HG02885 (cell line): ENCODE results near the gene GPR78.

Experiments used
- ATAC-seq: cut with Tn5 transposase; IDR thresholded peaks from one replicate; pipeline ENCODE4 v1.9.1; 2021; ENCODE audit warnings: mild to moderate bottlenecking; ENCODE audit not compliant: unreplicated experiment, poor library complexity

GPR78 gene

DNA sequence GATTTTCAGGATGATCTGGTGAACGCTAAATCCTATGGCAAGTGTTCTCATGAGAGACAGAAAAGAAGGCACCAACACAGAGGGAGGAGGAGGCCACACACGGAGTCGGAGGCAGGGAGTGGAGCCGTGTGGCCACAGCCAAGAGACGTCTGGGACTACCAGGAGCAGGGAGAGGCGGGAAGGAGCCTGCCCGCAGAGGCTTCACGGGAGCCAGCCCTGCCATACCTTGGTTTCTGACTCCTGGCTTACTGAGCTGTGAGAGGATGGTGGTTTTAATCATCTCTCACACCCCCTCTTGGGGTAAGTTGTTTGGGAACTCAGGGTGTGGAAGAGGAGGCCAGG is 33.5 kb upstream of the GPR78 start:
- no peak for ATAC-seq

DNA sequence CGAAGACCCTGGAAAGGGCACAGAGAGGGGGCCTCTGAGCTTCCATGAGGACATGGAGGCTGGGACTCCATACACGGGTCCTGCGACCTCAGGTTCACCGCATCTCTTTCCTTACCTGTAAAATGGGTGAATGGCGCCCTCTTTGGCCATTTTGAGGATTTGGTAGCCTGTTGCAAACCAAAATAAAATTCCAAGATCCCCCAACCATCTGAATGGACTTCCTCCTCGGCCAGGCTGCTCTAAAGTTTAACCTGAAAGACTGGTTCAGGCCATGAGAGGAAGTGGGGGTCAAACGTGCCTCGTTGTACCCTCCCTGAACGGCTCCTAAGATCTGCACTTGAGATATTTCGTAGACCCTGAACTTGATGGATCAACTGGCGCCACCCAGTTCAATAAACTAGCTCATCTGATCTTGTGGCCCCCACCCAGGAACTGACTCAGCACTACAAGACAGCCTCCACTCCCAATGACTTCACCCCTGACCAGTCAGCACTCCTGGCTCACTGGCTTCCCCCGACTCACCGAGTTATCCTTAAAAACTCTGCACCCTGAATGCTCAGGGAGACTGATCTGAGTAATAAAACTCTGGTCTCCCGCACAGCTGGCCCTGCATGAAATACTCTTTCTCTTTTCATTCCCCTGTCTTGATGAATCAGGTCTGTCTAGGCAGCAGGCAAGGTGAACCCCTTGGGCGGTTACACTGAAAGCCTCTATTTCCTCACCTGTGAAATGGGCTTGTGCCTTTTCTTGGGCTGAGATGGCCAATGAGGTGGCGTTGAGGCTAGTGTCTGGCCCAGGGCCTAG is 32.9 kb upstream of the GPR78 start:
- ATAC-seq = peak; percentile 46

DNA sequence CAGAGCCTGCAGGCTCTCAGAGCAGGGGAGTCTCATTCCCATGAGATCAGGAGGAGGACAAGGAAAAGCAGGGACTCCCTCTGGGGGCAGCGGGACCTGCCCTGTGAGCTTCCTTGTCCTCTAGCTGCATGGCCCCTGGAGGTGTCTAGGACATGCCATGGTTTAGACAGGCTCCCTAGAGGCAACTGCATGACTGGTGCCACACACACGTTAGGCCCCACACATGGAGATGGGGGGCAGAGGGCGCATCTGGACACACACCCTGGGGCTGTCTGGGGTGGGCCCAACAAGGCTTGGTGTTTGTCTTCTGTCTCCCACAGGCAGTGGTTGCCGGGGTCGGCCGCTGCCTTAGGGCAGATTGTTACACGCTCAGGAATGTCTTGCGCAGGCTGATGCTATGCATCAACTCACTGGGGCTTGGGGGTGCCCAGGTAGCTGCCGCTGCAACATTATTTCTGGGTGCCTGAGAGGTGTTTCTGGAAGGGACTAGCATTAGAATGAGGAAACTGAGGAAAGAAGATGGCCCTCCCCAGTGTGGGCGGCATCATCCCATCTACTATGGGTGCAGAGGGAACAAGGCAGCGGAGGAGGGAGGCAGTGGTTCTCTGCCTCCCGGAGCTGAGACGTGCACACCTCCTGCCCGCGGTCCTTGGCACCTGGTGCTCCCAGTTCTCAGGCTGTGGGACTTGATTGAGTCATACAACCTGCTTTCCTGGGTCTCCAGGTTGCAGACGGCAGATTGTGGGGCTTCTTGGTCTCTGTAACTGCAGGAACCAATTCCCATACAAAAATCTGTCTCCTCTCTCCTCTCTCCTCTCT is 32.1 kb upstream of the GPR78 start:
- ATAC-seq = no peak

DNA sequence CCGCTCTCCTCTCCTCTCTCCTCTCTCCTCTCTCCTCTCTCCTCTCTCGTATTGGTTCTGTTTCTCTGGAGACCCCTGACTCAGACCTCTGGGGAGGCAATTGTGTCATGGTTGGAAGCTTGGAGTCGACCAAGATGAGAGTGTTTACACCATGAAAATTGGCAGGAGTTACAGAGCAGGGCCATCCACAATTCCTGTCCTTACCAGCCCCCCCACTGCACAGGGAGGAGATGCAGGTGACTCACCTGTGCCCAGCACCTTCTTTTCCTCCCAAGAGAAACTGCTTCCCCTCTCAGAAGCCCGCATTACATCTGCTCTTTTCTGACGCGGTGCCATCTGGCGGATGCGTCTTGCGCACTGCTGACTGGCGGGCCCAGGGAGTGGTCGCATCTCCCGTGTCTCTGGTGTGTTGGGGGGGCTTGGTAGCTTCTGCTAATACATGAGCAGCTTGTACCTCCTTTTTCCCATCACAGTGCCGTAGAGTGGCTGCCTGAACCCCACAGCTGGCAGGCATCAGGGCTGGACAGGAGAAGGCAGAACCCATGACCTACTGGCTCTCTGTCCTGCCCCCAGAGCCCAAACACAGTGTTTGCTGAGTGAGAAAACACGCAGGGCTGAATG is 31.4 kb upstream of the GPR78 start:
- no peak for ATAC-seq

DNA sequence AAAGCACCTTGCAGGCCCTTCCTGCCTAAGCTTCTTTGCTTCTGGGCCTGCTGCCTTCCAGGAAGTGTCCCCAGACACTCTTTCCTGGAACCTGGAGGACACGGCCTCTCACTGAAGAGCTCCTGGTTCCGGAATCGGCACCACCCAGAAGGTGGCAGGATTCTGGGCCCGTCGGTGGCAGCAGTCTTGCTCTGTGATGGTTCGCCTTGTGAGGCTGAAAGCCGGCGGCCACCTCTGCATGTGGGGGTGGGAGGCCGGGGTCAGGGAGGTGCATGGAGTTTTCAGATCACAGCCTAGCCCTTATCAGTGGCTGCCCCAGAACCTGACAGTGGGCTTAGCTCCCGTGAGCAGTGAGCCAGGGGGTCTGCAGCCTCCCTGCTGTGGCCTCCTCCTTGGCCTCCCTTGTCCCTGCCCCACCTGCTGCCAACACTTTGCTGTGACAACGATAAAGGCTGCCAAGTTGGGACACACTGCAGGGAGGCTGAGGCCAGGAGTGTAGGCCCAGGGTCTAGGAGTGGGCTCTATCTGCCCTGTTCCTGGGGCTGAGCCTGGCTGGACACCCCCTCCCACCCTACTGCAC is 30.8 kb upstream of the GPR78 start:
- no peak for ATAC-seq

DNA sequence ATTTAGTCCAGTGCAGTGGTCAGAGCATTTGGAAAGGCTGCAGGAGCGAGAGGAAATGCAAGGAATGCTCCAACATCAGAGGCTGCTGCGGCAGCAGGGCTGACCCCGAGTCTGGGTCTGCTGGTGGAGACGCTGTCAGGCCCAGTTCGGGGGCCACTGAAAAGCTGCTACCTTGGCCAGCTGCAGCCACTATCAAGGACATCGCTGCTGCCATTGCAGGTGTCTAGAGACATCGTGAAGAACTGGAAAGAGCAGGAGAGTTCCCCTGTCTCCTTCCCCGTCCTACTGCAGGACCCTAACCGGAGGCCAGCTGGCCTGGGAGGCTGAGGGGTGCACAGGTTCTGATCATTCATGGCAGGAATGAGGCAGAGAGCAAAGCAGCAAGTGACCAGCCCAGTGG is 29.5 kb upstream of the GPR78 start:
- no peak for ATAC-seq

DNA sequence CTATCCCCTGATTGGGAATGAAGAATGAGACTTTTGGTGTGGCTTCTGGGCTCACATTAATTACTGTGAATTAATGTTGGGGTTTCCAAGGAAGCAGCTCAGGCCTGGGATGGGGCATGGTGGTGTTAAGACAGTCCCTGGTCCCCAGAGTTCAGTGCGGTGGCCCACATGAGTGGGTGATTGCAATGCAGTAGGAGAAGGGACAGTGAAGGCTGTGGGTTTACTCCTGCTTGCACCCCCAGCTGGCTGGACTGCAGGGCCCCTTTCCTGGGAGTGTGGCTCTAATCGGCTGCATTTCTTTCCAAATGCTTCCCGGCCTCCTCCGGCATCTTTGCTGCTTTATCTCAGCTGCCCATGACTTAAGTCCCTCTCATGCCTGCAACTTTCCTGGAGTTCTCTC is 28.2 kb upstream of the GPR78 start:
- no peak for ATAC-seq

DNA sequence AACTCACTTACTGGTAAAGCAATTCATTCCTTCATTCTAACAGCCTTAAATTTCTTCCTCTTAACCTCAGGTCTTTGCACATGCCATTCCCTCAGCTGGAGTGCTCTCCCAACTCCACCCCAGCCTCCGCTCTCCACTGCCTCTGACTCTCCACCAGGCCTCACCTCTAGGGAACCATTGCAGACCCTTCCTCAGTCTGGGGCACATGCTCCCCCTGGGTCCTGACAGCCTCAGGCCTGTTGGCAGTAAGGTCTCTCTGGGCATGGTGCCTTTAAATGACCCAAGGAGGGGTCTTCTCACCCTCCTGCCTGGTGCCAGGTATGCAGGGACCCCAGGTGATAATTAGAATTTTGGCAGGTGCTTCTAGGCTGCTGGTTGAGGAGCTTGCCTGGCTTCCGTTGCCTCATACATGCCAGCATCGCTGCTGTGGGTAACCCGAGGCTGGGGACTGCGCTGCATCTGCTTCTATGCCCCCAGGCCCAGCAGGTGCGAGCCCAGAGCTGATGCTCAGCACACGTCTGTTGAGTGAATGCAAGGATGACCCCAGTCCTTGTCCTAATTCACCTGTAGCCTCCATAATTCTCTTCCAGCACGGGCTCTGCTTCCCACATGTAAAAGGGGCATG is 27.5 kb upstream of the GPR78 start:
- ATAC-seq = no peak

DNA sequence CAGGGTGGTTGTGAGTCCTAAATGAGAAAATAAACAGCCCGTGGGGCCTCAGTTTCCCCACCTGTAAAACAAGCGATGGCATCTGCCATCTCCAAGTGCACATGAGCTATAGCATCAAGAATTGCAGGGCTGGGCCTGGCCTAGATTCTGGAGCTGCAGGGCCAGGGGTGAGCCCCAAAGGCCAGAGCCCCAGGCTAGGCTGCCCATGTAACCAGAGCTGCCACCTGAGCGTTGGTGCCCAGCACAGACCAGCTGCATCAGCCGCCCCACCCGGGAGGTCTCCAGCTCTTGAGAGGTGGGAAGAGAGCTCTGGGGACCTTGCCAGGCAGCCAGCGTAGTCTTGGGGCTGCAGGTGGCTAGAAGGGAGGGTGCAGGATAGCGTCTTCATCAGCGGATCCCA is 27.0 kb upstream of the GPR78 start:
- no peak for ATAC-seq

DNA sequence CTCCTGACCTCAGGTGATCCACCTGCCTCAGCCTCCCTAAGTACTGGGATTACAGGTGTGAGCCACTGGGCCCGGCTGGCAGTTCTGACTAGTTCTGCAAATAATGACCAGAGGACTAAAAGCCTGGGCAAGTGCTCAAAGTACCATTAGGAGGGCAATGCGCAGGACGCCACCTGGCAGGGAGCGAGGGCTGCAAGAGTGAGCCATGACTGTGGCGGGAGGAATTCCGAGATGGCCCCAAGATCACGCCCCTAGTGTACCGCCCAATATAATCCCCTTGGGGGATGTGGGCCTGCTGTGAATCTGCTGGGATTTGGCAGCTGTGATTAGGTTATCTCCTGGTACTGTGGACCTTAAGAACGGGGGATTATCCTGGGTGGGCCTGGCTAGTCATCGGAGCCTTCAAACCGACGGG is 26.2 kb upstream of the GPR78 start:
- no peak for ATAC-seq

DNA sequence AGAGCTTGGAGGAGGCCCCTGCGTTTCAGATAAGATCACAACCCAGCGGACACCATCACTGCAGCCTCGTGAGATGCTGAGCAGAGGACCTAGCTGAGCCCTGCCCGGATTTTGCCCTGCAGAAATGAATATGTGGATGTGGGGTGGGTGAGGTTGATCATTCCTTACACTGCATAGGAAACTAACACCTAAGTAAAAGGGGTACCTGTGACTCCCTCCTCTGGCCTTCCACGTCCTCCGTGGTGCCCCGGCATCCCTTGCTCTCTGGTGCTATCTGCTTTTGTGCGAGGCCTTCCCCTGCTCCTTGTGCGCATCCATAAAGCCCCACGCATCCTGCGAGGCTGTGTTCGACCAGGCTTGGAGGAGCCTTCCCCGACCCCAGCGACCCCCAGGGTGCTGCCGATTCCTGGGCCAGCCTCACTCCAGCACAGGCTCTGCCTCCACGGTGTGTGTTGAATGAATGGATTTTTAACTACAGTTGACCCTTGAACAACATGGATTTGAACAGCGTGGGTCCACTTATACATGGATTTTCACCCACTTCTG is 25.6 kb upstream of the GPR78 start:
- no peak for ATAC-seq

DNA sequence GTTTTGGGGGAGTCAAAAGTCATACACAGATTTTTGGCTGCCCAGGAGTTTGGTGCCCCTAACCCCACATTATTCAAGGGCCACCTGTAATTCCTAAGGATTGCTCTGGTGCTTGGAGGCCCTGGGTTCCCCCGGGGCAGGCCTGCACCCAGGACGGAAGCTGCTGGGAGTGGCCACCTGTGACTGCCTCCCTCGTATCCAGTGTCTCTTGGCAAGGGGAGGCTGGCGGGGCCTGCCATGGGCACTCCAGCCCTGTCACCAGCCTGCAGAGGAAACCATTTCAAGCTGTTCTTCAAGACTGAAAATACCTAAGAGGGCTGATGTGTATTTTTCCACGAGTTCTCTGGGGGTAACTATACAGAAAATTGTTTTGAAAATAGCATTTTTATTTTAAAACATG is 24.5 kb upstream of the GPR78 start:
- ATAC-seq = no peak

DNA sequence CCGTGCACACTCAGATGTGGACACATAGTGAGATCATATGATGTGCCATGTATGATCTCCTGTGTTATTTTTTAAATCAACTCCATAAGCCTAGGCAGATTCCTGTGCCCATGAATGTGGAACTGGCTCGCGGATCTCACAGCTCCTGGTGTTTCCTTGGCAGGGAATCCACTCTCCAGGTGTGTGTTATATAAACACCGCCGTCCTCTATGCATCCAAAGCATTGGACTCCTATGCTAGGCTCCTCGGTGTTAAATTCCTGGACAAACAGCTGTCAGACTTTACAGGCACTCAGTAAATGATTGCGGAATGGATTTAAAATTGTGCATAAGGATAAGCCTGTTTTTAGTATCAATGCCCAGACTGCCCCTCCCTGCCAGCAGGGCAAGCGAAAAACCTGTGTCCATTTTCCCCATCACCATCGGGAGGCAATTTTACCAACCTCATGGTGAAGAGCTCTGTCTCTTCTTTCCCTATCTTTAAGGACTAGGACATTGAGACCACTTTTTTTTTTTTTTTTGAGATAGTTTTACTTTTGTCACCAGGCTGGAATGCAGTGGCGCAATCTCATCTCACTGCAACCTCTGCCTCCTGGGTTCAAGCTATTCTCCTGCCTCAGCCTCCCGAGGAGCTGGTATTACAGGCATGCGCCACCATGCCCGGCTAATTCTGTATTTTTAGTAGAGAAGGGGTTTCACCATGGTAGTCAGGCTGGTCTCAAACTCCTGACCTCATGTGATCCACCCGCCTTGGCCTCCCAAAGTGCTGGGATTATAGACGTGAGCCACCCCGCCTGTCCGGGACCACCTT is 23.6 kb upstream of the GPR78 start:
- ATAC-seq = no peak

DNA sequence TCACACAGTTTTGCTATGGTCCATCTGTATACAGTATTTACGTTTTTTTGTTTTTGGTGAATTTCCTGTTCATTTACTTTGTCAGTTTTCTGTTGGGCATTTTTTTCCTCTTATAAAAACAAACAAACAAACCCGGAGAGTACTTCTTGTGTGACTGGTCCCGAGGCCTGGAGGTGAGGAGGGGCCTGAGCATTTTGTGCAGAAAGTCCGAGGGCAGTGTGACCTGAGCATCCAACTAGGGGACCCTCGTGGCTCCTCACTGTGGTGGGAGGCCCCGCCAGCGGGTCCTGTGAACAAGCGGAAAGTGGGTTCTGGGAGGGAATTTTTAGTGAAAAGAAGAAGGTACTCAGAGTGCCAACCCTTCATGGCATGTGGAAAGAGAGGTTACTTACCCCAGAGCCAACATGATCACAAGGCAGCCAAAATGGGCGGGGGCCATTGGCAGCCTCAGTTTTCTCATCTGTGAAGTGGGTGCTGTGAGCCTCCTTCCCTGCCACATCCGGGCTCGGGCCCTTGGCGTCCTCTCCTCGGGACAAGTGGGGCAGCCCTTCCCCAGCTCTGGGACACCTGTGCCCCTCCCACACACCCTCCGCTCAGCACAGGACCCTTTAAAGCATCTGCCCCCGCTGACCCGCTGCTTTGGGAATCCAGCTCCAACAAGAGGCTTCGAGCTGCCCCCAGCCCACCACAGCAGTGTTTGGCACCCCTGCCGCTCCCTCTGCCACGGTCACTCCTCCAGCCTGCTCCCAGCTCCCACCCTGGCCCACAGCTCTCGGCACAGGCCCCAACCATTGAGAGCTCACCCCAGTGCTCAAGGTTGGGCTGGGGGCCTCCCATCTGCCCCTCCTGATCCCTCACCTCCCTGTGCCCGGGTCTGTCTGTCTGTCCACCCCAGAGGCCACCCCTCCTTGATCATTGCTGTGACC is 22.8 kb upstream of the GPR78 start:
- ATAC-seq = no peak

DNA sequence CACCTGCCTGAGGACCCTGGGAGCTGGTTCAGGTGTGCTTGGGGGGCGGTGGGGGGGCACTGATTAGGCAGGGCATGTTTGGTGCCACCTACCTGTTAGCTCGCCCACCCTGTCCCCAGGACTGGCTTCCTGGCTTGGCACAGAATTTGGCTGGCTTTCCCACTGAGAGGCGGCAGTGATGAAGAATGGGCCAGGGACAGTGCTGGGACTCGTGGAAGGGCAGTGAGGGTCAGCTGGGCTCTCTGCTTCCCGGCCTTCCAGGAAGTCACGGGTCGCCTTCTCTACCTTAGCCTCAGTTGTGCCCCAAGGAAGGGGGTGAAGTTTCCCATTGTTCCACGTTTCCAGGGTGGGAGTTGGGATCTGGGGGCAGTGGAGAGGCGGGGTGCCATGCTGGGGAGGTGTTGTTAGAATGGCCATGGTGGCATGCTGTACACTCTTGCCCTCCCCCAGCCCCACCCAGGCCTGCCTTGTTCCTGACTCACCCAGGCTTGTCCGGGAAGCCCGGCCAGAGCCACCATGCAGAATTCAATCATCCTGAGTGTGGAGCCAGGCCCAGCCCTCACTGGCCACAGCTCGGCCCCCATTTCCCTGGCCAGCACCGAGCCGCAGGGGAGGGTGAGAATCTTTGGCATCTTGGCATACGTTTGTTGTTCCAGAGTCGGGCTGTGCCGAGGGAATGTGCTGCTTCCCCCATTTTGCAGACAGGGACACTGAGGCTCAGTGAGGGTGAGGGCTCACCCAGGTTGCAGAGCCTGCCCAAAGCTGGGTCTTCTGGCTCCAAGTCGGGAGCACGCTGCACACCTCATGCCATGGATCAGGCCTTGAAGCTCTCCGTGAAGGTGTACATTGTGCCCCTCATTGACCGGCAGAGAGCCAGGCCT is 21.9 kb upstream of the GPR78 start:
- no peak for ATAC-seq

DNA sequence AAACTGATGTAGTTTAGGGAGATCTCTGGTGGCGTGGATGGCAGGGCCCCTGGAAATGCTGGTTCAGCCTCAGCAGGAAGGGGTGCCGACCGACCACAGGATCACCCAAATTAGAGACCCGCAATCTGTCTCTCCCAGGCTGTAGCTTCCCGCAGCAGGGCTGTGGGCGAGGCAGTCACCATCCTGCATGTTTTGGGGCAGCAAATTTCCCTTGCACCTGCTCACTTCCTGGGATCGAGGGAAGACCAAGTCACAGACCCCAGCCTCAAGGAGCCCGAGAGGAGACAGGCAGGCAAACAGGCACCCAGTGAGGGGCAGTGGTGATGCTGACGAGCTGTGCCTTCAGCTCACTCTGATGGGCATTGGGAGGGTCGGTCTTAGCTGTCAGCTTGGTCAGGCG is 21.2 kb upstream of the GPR78 start:
- no peak for ATAC-seq

DNA sequence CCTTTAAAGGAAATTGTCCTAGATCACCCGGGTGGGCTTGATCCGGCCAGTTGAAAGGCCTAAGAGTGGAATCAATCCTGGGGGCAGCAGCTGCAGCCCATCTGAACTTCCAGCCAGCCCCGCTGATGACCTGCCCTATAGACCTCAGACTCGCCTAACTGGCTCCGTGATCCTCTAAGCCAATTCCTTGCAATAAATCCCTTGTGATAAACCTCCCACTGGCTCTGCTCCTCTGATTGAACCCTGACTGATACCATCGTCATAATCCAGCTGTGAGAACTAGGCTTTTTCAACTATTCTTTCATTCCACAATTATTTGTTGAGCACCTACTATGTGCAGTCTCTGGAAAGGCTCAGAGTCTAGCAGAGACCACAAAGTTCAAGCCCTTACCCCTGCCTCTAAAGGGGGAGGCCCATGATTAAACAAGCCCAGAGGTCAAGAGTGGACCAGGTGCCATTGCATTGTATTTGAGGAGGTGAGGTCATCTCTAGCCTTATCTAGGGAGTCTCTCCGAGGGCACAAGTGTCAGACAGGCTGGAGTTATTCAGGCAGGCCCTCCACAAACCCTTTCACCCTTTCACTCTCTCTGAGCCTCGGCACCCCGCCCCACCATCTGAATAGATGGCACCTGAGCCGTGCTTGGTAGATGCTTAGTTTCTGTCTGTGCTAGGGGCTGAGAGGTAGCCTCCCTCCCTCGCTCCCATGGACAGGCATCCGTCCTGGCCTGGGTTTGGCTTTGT is 20.5 kb upstream of the GPR78 start:
- no peak for ATAC-seq
